HL-60 (cell line): ENCODE results near the gene TUBA1B.
"Not testable (repeated sequence)": the region's sequence is repeated elsewhere in the genome, so short reads cannot be mapped to it uniquely, and the experiment has no call there.

ENCODE experiments used
- DNase-seq, 2 experiments: peaks; one replicate each; pipeline ENCODE4 v3.0.0-alpha.2; 2010 to 2020; ENCODE audit warnings: low read depth in 1 of 2, low spot score in 1 of 2
- H3K27ac ChIP-seq: fragments of 250-450 bp; sonication (Bioruptor Pico); replicated peaks from 2 replicates; pipeline ENCODE4 v1.5.1; 2020; ENCODE audit warnings: mild to moderate bottlenecking, moderate library complexity
- H3K27me3 ChIP-seq: fragments of 250-450 bp; sonication (Bioruptor Pico); 2 replicates; pipeline ENCODE4 v1.5.1; 2021; ENCODE audit warnings: mild to moderate bottlenecking, moderate library complexity; ENCODE audit not compliant: insufficient read depth, poor library complexity, severe bottlenecking
- H3K4me3 ChIP-seq: replicated peaks from 2 replicates; pipeline ENCODE4 v1.5.1; 2011; ENCODE audit warnings: mild to moderate bottlenecking, control low read depth, low read length; ENCODE audit not compliant: insufficient read depth
- CTCF ChIP-seq: IDR thresholded peaks from one replicate; pipeline ENCODE4 v1.5.1; 2011; ENCODE audit warnings: low read length, control low read depth, inconsistent platforms; ENCODE audit not compliant: insufficient read depth
- GABPA ChIP-seq: IDR thresholded peaks from 2 replicates; pipeline ENCODE4 v1.6.1; 2012; ENCODE audit warnings: low read depth
- POLR2AphosphoS5 ChIP-seq: IDR thresholded peaks from 2 replicates; pipeline ENCODE4 v1.6.1; 2012; ENCODE audit warnings: low read depth
- REST ChIP-seq: IDR thresholded peaks from 2 replicates; pipeline ENCODE4 v1.6.1; 2012; ENCODE audit warnings: low read depth; ENCODE audit not compliant: insufficient replicate concordance
- SPI1 ChIP-seq: IDR thresholded peaks from 2 replicates; pipeline ENCODE4 v1.6.1; 2012; ENCODE audit warnings: low read depth, mild to moderate bottlenecking, borderline replicate concordance

The TUBA1B gene

GRCh38 chr12:49138587-49138986 lies 7.4 kb upstream of the TUBA1B start:
- no peak for DNase-seq
- Histone ChIP-seq H3K27ac (no peak overlapping the region), H3K4me3 (no peak overlapping the region), H3K27me3 (no peaks in the 10 kb centered on the region)
- TF ChIP-seq REST (no peak), CTCF (no peak), SPI1 (no peak), POLR2AphosphoS5 (no peak), GABPA (no peak)

- no peak overlapping the region for H3K27ac ChIP-seq
- H3K4me3 ChIP-seq = no peak overlapping the region
- DNase-seq = no peak
- H3K27me3 ChIP-seq = no peaks in the 10 kb centered on the region
- TF ChIP-seq CTCF (no peak), SPI1 (no peak), POLR2AphosphoS5 (no peak), REST (no peak), GABPA (no peak)
These were observed 6.3 kb upstream of the TUBA1B start for GRCh38 chr12:49137476-49137875.

GRCh38 chr12:49136997-49137396 lies 5.8 kb upstream of the TUBA1B start:
- DNase-seq, H3K27ac ChIP-seq, H3K27me3 ChIP-seq, H3K4me3 ChIP-seq: not testable (repeated sequence)

GRCh38 chr12:49133590-49133989 lies 2.4 kb upstream of the TUBA1B start:
- TF ChIP-seq CTCF = no peak
- no peak for TF ChIP-seq REST
- no peak for TF ChIP-seq POLR2AphosphoS5
- no peak for TF ChIP-seq GABPA
- no peak for TF ChIP-seq SPI1
- Histone ChIP-seq H3K27me3 (no peaks in the 10 kb centered on the region), H3K27ac (peak overlapping the region; percentile 100), H3K4me3 (peak overlapping the region; percentile 42)
- no peak for DNase-seq
